ENCODE data around the gene ELFN2.

ELFN2 gene

DNA sequence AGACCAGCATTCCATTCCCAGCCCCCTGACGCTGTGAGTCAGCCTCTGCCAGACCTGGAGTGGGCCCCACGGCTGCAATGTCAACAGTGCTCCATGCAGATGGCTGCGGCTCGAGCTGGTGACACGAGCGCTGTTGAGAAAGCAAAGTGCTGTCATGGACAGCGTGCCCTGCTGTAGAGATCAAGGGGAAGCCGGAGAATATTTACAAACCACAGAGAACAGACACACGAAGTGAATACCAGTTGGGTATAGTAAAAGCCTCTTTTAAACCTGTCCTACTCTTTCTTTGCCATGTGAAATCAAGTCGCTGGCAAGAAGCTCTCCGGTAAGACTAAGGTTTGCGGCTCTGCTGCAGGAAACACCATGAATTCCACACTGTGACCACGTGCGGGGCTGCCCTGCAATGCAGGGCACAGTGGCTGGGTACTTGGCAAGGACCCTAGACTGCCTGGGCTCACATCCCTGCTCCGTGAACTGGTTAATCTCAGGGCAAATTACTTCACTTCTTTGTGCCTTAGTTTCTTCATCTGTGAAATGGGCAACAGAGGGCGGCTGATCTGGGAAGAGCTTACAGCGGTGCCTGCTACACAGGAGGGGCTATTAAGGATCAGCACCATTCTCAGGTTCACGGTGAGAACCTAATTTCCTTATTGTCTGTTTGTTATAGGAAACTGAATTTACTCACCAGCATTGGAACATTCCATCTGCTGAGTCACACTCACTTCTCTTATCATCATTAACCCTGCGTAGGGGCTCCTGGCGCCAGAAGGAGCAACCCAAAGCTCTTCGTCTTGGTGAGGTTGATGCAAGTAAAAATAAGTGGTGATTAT lies 27.8 kb upstream of the ELFN2 start:
- Histone ChIP-seq H3K23ac (ENCODE audit: low read length) (no peak overlapping the region), H3K27me3 (ENCODE audit: insufficient read depth, low read length) (no peaks in the 10 kb centered on the region), H3K79me2 (ENCODE audit: control insufficient read depth, insufficient read depth, low read length, poor library complexity) (no peaks in the 10 kb centered on the region), H2AK5ac (ENCODE audit: low read length) (no peak overlapping the region), H3K9me3 (ENCODE audit: insufficient read depth, low read depth, low read length) (no peaks in the 10 kb centered on the region), H2BK12ac (ENCODE audit: low read length) (no peak overlapping the region), H3K4ac (ENCODE audit: low read depth, low read length) (no peak overlapping the region), H3K79me1 (ENCODE audit: low read length) (no peaks in the 10 kb centered on the region), H4K8ac (ENCODE audit: low read depth, low read length) (no peak overlapping the region), H3K4me2 (ENCODE audit: low read length) (no peak overlapping the region), H3K4me1 (ENCODE audit: control insufficient read depth in 1 of 2, insufficient read depth in 2 of 2, low read length in 2 of 2) (no peaks in the 10 kb centered on the region), H3K18ac (ENCODE audit: low read length) (no peak overlapping the region), H3K14ac (ENCODE audit: low read length) (no peak overlapping the region), H3K27ac (ENCODE audit: low read depth, low read length) (no peak overlapping the region), H3K4me3 (ENCODE audit: low read depth, low read length) (no peak overlapping the region), H2BK120ac (ENCODE audit: insufficient read depth, low read length, poor library complexity) (no peak overlapping the region), H4K12ac (ENCODE audit: low read depth, low read length) (no peak overlapping the region), H2AFZ (ENCODE audit: insufficient read depth, low read length, poor library complexity) (no peak overlapping the region), H4K91ac (ENCODE audit: low read depth, low read length) (no peak overlapping the region), H3K36me3 (ENCODE audit: control insufficient read depth in 1 of 2, insufficient read depth in 2 of 2, low read length in 2 of 2) (no peaks in the 10 kb centered on the region), H3K9ac (ENCODE audit: low read length) (no peak overlapping the region), H2BK5ac (ENCODE audit: low read depth, low read length, poor library complexity) (no peak overlapping the region)
- peak; percentile 44 to 71 for DNase-seq
- no CpG with 5 or more reads among the region's 21 CpGs for WGBS (ENCODE audit: extremely low coverage, insufficient coverage, insufficient read length)

DNA sequence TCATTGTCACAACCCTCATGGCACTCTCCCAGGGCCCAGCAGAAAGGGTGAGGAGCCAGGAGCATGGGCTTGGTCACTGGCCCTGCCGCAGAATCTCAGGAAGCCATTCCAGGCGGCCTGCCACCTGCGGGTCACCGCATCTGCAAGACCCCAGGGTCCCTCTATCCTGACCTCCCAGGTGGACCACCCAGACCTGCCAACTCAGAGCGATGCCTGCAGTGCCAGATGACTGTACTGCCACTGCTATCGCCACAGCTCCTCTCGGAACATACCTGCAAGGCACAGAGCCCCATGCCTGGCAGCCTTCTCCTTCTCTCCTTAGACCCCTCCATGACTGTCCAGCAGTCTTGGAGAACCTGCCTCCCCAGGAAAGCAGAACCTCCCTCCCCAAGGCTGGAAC lies 26.4 kb upstream of the ELFN2 start:
- Histone ChIP-seq H3K79me2 (ENCODE audit: control insufficient read depth, insufficient read depth, low read length, poor library complexity) (no peaks in the 10 kb centered on the region), H3K9ac (ENCODE audit: low read length) (no peak overlapping the region), H3K4me3 (ENCODE audit: low read depth, low read length) (no peak overlapping the region), H4K8ac (ENCODE audit: low read depth, low read length) (no peak overlapping the region), H2BK120ac (ENCODE audit: insufficient read depth, low read length, poor library complexity) (no peak overlapping the region), H3K4ac (ENCODE audit: low read depth, low read length) (no peak overlapping the region), H3K9me3 (ENCODE audit: insufficient read depth, low read depth, low read length) (no peaks in the 10 kb centered on the region), H4K12ac (ENCODE audit: low read depth, low read length) (no peak overlapping the region), H3K36me3 (ENCODE audit: control insufficient read depth in 1 of 2, insufficient read depth in 2 of 2, low read length in 2 of 2) (no peaks in the 10 kb centered on the region), H3K27me3 (ENCODE audit: insufficient read depth, low read length) (no peaks in the 10 kb centered on the region), H4K91ac (ENCODE audit: low read depth, low read length) (no peak overlapping the region), H3K79me1 (ENCODE audit: low read length) (no peaks in the 10 kb centered on the region), H3K18ac (ENCODE audit: low read length) (no peak overlapping the region), H3K23ac (ENCODE audit: low read length) (no peak overlapping the region), H2BK12ac (ENCODE audit: low read length) (no peak overlapping the region), H2AK5ac (ENCODE audit: low read length) (no peak overlapping the region), H3K27ac (ENCODE audit: low read depth, low read length) (no peak overlapping the region), H3K14ac (ENCODE audit: low read length) (no peak overlapping the region), H2BK5ac (ENCODE audit: low read depth, low read length, poor library complexity) (no peak overlapping the region), H3K4me2 (ENCODE audit: low read length) (no peak overlapping the region), H3K4me1 (ENCODE audit: control insufficient read depth in 1 of 2, insufficient read depth in 2 of 2, low read length in 2 of 2) (no peaks in the 10 kb centered on the region), H2AFZ (ENCODE audit: insufficient read depth, low read length, poor library complexity) (no peak overlapping the region)
- no CpG with 5 or more reads among the region's 7 CpGs for WGBS (ENCODE audit: extremely low coverage, insufficient coverage, insufficient read length)
- no peak for DNase-seq

DNA sequence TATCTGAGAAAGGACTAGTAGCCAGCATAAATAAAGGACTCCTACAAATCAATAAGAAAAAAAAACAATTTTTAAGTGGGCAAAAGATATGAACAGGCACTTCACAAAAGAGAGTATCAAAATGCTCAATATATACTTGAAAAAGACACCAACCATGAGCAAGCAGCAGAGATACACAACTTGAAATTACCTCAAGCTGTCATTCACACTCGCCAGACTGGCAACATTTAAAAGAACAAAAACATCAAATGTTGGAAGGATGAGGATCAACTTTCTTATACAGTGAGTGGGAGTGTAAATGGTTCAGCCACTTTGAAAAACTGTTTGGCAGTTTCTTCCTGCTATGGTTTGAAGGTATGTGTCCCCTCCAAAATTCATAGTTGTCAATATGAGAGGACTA lies 23.9 kb upstream of the ELFN2 start:
- Histone ChIP-seq H3K14ac (ENCODE audit: low read length) (no peak overlapping the region), H3K18ac (ENCODE audit: low read length) (no peak overlapping the region), H3K9ac (ENCODE audit: low read length) (no peak overlapping the region), H3K4me3 (ENCODE audit: low read depth, low read length) (no peak overlapping the region), H4K91ac (ENCODE audit: low read depth, low read length) (no peak overlapping the region), H2AFZ (ENCODE audit: insufficient read depth, low read length, poor library complexity) (no peak overlapping the region), H3K9me3 (ENCODE audit: insufficient read depth, low read depth, low read length) (no peaks in the 10 kb centered on the region), H3K4me2 (ENCODE audit: low read length) (no peak overlapping the region), H3K4me1 (ENCODE audit: control insufficient read depth in 1 of 2, insufficient read depth in 2 of 2, low read length in 2 of 2) (no peaks in the 10 kb centered on the region), H3K27ac (ENCODE audit: low read depth, low read length) (no peak overlapping the region), H2BK120ac (ENCODE audit: insufficient read depth, low read length, poor library complexity) (no peak overlapping the region), H2AK5ac (ENCODE audit: low read length) (no peak overlapping the region), H3K79me2 (ENCODE audit: control insufficient read depth, insufficient read depth, low read length, poor library complexity) (no peaks in the 10 kb centered on the region), H3K27me3 (ENCODE audit: insufficient read depth, low read length) (no peaks in the 10 kb centered on the region), H3K23ac (ENCODE audit: low read length) (no peak overlapping the region), H2BK12ac (ENCODE audit: low read length) (no peak overlapping the region), H3K4ac (ENCODE audit: low read depth, low read length) (no peak overlapping the region), H3K79me1 (ENCODE audit: low read length) (no peaks in the 10 kb centered on the region), H3K36me3 (ENCODE audit: control insufficient read depth in 1 of 2, insufficient read depth in 2 of 2, low read length in 2 of 2) (no peaks in the 10 kb centered on the region), H4K12ac (ENCODE audit: low read depth, low read length) (no peak overlapping the region), H2BK5ac (ENCODE audit: low read depth, low read length, poor library complexity) (no peak overlapping the region), H4K8ac (ENCODE audit: low read depth, low read length) (no peak overlapping the region)
- DNase-seq, result no peak
- no CpG with 5 or more reads among the region's 1 CpG for WGBS (ENCODE audit: extremely low coverage, insufficient coverage, insufficient read length)

DNA sequence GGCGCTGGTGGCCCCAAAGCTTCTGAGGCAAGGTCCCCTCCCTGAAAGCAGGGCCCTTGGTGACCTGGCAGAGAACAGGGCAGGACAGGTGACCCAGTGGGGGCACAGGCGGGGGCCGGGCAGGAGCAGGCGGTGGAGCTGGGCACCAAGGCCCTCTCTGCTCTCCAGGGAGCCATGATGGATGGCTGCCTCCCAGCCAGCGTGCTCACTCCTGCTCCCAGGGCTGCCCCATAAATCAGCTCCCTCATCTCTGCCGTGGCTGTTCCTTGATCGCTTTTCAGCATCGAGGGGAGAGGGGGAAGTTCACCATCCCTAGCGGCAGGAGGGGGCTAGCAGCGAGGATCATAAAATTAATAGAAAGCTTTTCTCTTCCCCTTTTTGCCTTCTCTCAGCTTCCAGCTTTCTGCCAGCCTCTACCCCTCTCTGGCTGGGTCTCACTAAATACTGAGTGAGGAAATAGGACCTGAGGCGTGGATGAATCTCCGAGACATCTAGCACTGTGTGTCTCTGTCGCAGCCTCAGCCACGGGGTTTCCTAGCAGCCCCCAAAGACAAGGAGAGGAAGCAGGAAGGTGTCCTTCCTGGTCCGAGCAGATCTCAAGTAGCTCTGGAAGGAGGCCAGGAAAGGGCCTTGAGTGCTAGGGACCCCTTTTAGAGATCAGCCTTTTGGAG lies 22.2 kb upstream of the ELFN2 start:
- Histone ChIP-seq H3K18ac (ENCODE audit: low read length) (no peak overlapping the region), H3K4me3 (ENCODE audit: low read depth, low read length) (no peak overlapping the region), H3K27me3 (ENCODE audit: insufficient read depth, low read length) (no peaks in the 10 kb centered on the region), H2AFZ (ENCODE audit: insufficient read depth, low read length, poor library complexity) (no peak overlapping the region), H3K4me2 (ENCODE audit: low read length) (no peak overlapping the region), H3K9ac (ENCODE audit: low read length) (no peak overlapping the region), H2BK12ac (ENCODE audit: low read length) (no peak overlapping the region), H3K79me1 (ENCODE audit: low read length) (no peaks in the 10 kb centered on the region), H3K79me2 (ENCODE audit: control insufficient read depth, insufficient read depth, low read length, poor library complexity) (no peaks in the 10 kb centered on the region), H4K91ac (ENCODE audit: low read depth, low read length) (no peak overlapping the region), H3K4me1 (ENCODE audit: control insufficient read depth in 1 of 2, insufficient read depth in 2 of 2, low read length in 2 of 2) (no peaks in the 10 kb centered on the region), H2AK5ac (ENCODE audit: low read length) (no peak overlapping the region), H3K14ac (ENCODE audit: low read length) (no peak overlapping the region), H4K8ac (ENCODE audit: low read depth, low read length) (no peak overlapping the region), H2BK5ac (ENCODE audit: low read depth, low read length, poor library complexity) (no peak overlapping the region), H4K12ac (ENCODE audit: low read depth, low read length) (no peak overlapping the region), H3K27ac (ENCODE audit: low read depth, low read length) (no peak overlapping the region), H3K36me3 (ENCODE audit: control insufficient read depth in 1 of 2, insufficient read depth in 2 of 2, low read length in 2 of 2) (no peaks in the 10 kb centered on the region), H2BK120ac (ENCODE audit: insufficient read depth, low read length, poor library complexity) (no peak overlapping the region), H3K9me3 (ENCODE audit: insufficient read depth, low read depth, low read length) (no peaks in the 10 kb centered on the region), H3K23ac (ENCODE audit: low read length) (no peak overlapping the region), H3K4ac (ENCODE audit: low read depth, low read length) (no peak overlapping the region)
- no peak for DNase-seq
- no CpG with 5 or more reads among the region's 15 CpGs for WGBS (ENCODE audit: extremely low coverage, insufficient coverage, insufficient read length)

All from trophoblast cell (in vitro differentiated cells and primary cell).